ENCODE results near the gene CADPS2.

CADPS2 gene

GRCh38 chr7:122663733-122664132 lies 222.5 kb downstream of the CADPS2 start:
- no peak for TF ChIP-seq CTCF (IDR thresholded peaks at IDR 0.05; ENCODE audit: low read depth, low read length)
- no peak for DNase-seq
- H3K27me3 ChIP-seq (ENCODE audit: insufficient read depth, low read depth, severe bottlenecking), result no peaks in the 10 kb centered on the region
- H3K27ac ChIP-seq, result no peak overlapping the region
- H3K36me3 ChIP-seq, result no peaks in the 10 kb centered on the region
- H3K9me3 ChIP-seq (ENCODE audit: severe bottlenecking), result no peaks in the 10 kb centered on the region
- H3K4me3 ChIP-seq (ENCODE audit: low read depth, low read length), result no peak overlapping the region

GRCh38 chr7:122658856-122659255 lies 227.4 kb downstream of the CADPS2 start:
- no peak for TF ChIP-seq CTCF (IDR thresholded peaks at IDR 0.05; ENCODE audit: low read depth, low read length)
- no peaks in the 10 kb centered on the region for H3K36me3 ChIP-seq
- no peaks in the 10 kb centered on the region for H3K9me3 ChIP-seq (ENCODE audit: severe bottlenecking)
- no peaks in the 10 kb centered on the region for H3K27me3 ChIP-seq (ENCODE audit: insufficient read depth, low read depth, severe bottlenecking)
- no peak for DNase-seq
- H3K4me3 ChIP-seq (ENCODE audit: low read depth, low read length), result no peak overlapping the region
- H3K27ac ChIP-seq, result no peak overlapping the region

- no peak overlapping the region for H3K27ac ChIP-seq
- H3K4me3 ChIP-seq (ENCODE audit: low read depth, low read length), result no peak overlapping the region
- no peaks in the 10 kb centered on the region for H3K9me3 ChIP-seq (ENCODE audit: severe bottlenecking)
Measured at GRCh38 chr7:122653685-122654084, 232.6 kb downstream of the CADPS2 start.

GRCh38 chr7:122652876-122653275 lies 233.4 kb downstream of the CADPS2 start:
- no peak for TF ChIP-seq CTCF (IDR thresholded peaks at IDR 0.05; ENCODE audit: low read depth, low read length)
- H3K27ac ChIP-seq, result no peak overlapping the region
- DNase-seq, result no peak
- no peaks in the 10 kb centered on the region for H3K36me3 ChIP-seq
- H3K4me3 ChIP-seq (ENCODE audit: low read depth, low read length), result no peak overlapping the region
- H3K9me3 ChIP-seq (ENCODE audit: severe bottlenecking), result no peaks in the 10 kb centered on the region
- H3K27me3 ChIP-seq (ENCODE audit: insufficient read depth, low read depth, severe bottlenecking), result no peaks in the 10 kb centered on the region

More at GRCh38 chr7:122653685-122654084, 232.6 kb downstream of the CADPS2 start:
- no peak for DNase-seq
- TF ChIP-seq CTCF (IDR thresholded peaks at IDR 0.05; ENCODE audit: low read depth, low read length), result no peak
- Histone ChIP-seq H3K27me3 (ENCODE audit: insufficient read depth, low read depth, severe bottlenecking) (no peaks in the 10 kb centered on the region), H3K36me3 (no peaks in the 10 kb centered on the region)

GRCh38 chr7:122651451-122651850 lies 234.8 kb downstream of the CADPS2 start:
- no peaks in the 10 kb centered on the region for H3K36me3 ChIP-seq
- no peak for TF ChIP-seq CTCF (IDR thresholded peaks at IDR 0.05; ENCODE audit: low read depth, low read length)
- no peaks in the 10 kb centered on the region for H3K27me3 ChIP-seq (ENCODE audit: insufficient read depth, low read depth, severe bottlenecking)
- H3K27ac ChIP-seq, result no peak overlapping the region
- no peaks in the 10 kb centered on the region for H3K9me3 ChIP-seq (ENCODE audit: severe bottlenecking)
- no peak for DNase-seq
- no peak overlapping the region for H3K4me3 ChIP-seq (ENCODE audit: low read depth, low read length)

GRCh38 chr7:122643250-122643649 lies 243.0 kb downstream of the CADPS2 start:
- no peak overlapping the region for H3K4me3 ChIP-seq (ENCODE audit: low read depth, low read length)
- no peaks in the 10 kb centered on the region for H3K27me3 ChIP-seq (ENCODE audit: insufficient read depth, low read depth, severe bottlenecking)
- no peak for TF ChIP-seq CTCF (IDR thresholded peaks at IDR 0.05; ENCODE audit: low read depth, low read length)
- H3K27ac ChIP-seq, result no peak overlapping the region
- no peaks in the 10 kb centered on the region for H3K36me3 ChIP-seq
- H3K9me3 ChIP-seq (ENCODE audit: severe bottlenecking), result no peaks in the 10 kb centered on the region
- no peak for DNase-seq
